ENCODE data around the gene MPHOSPH9. TPM values are rescaled to one million over a fixed set of nuclear protein-coding genes. Genes with fewer than 3 reads are reported as not detected.

Gene MPHOSPH9
- total RNA-seq, 1 donor from 2014 or later, result 40.9 TPM

DNA sequence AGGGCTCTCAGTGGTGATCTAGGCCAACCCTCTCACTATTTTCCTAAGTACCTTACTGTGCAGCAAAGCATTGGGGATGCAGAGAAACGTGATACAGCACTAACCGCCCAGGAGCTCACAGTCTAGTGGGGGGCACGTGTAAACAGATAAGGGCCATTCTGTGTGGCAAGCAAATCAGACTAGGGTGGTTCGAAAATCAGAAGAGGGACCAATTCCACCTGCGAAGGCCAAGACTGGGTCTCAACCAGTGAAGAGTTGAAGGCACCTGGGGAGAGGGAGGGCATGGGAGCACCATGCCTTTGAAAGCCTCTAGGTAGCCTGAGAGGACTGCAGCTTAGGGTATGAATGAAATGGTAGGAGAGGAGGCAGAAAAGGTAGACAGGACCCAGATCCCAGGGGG lies 84.3 kb downstream of the MPHOSPH9 start:
- DNase-seq (ENCODE audit: low spot score in 2 of 2, unreplicated experiment in 2 of 2), result no peak
- Mint-ChIP-seq H3K4me1 (peaks cover 14% of the 10 kb centered on the region), H3K27me3 (ENCODE audit: low read depth) (peaks cover 27% of the 10 kb centered on the region), H3K27ac (no peak overlapping the region), H3K36me3 (no peaks in the 10 kb centered on the region), H3K9me3 (no peaks in the 10 kb centered on the region), H3K4me3 (no peak overlapping the region)
- TF ChIP-seq, protein P1, sequence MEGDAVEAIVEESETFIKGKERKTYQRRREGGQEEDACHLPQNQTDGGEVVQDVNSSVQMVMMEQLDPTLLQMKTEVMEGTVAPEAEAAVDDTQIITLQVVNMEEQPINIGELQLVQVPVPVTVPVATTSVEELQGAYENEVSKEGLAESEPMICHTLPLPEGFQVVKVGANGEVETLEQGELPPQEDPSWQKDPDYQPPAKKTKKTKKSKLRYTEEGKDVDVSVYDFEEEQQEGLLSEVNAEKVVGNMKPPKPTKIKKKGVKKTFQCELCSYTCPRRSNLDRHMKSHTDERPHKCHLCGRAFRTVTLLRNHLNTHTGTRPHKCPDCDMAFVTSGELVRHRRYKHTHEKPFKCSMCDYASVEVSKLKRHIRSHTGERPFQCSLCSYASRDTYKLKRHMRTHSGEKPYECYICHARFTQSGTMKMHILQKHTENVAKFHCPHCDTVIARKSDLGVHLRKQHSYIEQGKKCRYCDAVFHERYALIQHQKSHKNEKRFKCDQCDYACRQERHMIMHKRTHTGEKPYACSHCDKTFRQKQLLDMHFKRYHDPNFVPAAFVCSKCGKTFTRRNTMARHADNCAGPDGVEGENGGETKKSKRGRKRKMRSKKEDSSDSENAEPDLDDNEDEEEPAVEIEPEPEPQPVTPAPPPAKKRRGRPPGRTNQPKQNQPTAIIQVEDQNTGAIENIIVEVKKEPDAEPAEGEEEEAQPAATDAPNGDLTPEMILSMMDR (IDR thresholded peaks at IDR 0.05; ENCODE audit: unreplicated experiment), result no peak

DNA sequence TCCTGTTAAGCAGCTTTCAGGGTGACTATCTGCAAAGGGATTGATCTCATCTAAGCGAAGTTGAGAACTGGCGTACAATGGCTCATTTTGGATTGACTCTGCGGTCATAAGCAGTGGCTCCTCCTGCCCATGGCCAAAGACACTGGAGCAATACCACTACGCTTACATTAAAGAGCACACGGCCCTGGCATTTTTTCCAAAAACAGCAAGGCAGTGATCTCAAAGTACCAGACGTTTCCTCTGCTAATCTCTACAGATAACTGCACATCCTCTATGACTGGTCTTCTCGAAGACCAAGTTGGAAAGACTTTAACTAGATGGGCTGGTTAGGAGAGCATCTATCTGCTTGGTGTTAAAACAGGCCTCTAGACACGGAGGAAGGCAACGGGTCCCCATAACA lies 84.7 kb downstream of the MPHOSPH9 start:
- TF ChIP-seq, protein P1 (IDR thresholded peaks at IDR 0.05; ENCODE audit: unreplicated experiment), result no peak
- no peak for DNase-seq (ENCODE audit: low spot score in 2 of 2, unreplicated experiment in 2 of 2)
- Mint-ChIP-seq H3K27me3 (ENCODE audit: low read depth) (peaks cover 27% of the 10 kb centered on the region), H3K4me3 (no peak overlapping the region), H3K36me3 (no peaks in the 10 kb centered on the region), H3K9me3 (no peaks in the 10 kb centered on the region), H3K4me1 (peaks cover 14% of the 10 kb centered on the region), H3K27ac (no peak overlapping the region)

DNA sequence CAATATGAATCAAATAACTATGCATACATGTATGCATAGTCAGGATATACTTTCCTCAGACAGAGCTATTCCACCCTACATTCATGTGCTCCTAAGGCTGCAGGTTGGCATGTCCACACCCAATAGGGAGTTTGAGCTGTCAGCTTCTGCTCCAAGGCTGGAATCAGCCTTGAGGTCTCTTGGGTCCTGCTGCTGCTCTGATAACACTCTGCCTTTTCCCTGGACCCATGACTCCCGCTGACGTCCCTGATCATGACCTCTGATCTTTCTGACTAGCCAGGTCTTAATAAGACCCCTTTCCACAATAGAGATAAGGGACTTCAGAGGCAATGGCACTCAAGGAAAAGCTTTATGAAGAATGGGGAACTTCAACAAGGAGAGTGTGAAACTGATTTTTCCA lies 87.7 kb downstream of the MPHOSPH9 start:
- TF ChIP-seq, protein P1 (IDR thresholded peaks at IDR 0.05; ENCODE audit: unreplicated experiment), result no peak
- Mint-ChIP-seq H3K9me3 (no peaks in the 10 kb centered on the region), H3K27ac (no peak overlapping the region)

DNA sequence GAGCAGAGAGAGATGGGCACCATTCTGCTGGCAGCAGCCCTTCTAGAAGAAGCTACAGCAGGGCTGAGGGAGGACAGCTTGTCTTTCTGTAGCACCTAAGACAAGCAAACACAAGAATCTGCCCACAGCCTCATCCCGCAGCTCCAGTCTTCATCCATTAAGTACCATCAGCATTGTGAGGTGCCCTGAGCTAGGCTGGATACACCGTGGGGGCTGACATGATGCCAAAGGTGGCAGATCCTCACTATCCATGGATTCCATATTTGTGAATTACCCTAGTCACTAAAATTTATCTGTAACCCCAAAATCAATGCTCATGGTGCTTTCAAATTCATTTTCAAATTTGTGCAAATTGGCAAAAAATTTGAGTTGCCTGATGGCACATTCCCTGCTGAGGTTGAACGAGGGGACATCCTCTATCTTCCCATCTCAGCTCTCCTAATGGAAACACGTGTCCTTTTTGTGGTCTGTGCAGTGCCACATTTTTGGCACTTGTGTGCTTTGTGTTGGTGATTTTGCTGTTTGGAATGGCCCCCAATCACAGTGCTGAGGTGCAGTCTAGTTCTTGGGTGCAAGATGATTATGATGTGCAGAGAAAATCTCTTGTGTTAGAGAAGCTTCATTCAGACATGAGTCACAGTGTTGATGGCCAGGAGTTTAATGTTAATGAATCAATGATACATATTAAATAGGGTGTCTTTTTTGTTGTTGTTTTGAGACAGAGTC lies 89.0 kb downstream of the MPHOSPH9 start:
- no peak overlapping the region for H3K27ac Mint-ChIP-seq
- TF ChIP-seq, protein P1 (IDR thresholded peaks at IDR 0.05; ENCODE audit: unreplicated experiment), result no peak
- DNase-seq (ENCODE audit: low spot score in 2 of 2, unreplicated experiment in 2 of 2), result no peak
- H3K27me3 Mint-ChIP-seq (ENCODE audit: low read depth), result peaks cover 12% of the 10 kb centered on the region
- H3K4me3 Mint-ChIP-seq, result no peak overlapping the region
- H3K9me3 Mint-ChIP-seq, result no peaks in the 10 kb centered on the region
- H3K4me1 Mint-ChIP-seq, result peaks cover 34% of the 10 kb centered on the region
- H3K36me3 Mint-ChIP-seq, result no peaks in the 10 kb centered on the region

More for the DNA sequence above, 87.7 kb downstream of the MPHOSPH9 start:
- Mint-ChIP-seq H3K27me3 (ENCODE audit: low read depth) (peaks cover 22% of the 10 kb centered on the region), H3K4me3 (no peak overlapping the region), H3K36me3 (no peaks in the 10 kb centered on the region), H3K4me1 (peaks cover 36% of the 10 kb centered on the region)
- no peak for DNase-seq (ENCODE audit: low spot score in 2 of 2, unreplicated experiment in 2 of 2)

DNA sequence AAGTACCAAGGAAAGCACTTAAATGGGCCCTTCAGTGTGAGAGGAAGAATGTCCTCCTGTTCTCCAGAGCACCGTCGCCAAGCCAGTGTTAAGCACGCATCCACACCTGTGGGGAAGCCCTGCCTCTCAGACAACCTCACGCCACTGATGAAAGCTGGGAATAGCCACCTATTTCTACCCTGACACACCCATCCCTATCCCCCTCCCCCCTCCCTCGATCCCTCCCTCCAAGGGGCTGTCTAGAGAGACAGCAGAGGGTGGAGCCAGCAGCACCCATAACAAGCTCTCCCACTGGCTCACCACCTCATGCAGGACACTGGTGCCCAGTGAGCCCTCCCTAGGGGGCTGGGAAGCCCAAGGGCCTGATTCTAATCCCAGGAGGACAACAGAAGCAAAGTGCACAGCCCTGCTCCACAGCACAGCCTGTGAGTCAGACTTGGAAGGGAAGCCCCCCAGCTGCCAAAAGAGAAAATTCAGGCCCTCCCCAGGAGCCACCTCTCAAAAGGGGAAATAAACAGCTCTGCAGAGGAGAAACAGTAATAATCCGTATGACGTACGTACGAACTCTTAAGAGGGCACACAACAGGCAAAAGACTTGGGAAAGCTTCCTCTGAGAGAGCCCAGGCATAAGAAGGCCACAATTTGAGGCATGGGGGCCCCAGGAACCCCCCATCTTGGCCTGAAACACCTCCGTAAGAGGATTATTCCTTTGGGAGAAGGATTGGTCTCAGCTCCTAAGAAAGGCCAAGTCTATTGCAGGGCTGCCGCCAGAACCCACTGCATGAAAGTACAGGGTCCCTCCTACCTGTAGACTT lies 89.8 kb downstream of the MPHOSPH9 start:
- TF ChIP-seq, protein P1 (IDR thresholded peaks at IDR 0.05; ENCODE audit: unreplicated experiment), result no peak
- no peak overlapping the region for H3K4me3 Mint-ChIP-seq
- H3K36me3 Mint-ChIP-seq, result no peaks in the 10 kb centered on the region
- no peaks in the 10 kb centered on the region for H3K9me3 Mint-ChIP-seq
- peaks cover 34% of the 10 kb centered on the region for H3K4me1 Mint-ChIP-seq
- H3K27me3 Mint-ChIP-seq (ENCODE audit: low read depth), result peaks cover 4% of the 10 kb centered on the region
- H3K27ac Mint-ChIP-seq, result no peak overlapping the region
- DNase-seq (ENCODE audit: low spot score in 2 of 2, unreplicated experiment in 2 of 2), result no peak

Data from mesothelial cell of epicardium (in vitro differentiated cells).